Measurements from ENCODE around the gene SAPCD1.

SAPCD1 gene

DNA sequence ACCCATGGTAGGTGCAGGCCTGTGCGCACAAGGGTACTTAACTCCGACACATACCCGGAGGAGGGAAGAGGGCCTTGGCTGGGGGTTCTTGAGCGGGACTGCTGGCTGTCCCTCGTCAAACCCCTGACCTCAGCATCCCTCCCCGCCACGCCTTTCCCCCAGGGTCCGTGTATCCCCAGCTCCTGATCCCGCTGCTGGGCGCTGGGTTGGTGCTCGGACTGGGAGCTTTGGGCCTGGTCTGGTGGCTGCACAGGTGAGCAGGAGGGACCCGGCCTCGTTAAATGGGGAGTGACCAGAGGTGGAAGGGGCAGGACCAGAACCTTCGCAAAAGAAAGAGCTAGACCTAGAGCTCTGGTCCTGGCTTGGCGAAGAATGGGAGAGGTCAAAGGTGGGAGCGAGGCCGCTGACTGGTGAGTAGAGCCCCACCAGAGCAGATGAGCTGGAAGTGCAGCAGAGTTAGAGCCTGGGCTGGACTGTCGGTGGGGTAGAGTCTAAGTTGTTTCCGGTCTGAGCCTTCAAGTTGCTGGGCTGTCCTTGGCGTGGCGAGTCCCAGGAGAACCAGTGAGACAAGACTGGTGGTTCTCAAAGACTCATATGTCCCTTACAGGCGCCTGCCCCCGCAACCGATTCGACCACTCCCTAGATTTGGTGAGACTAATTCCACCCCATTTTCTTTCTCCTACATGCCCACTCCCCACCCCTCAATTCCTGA lies 38.3 kb upstream of the SAPCD1 start:
- ATAC-seq (replicated peaks; ENCODE audit: extremely low read depth, poor library complexity, severe bottlenecking) (no peak), DNase-seq (ENCODE audit: low spot score in 2 of 2) (no peak)
- H3K27me3 Mint-ChIP-seq, result no peaks in the 10 kb centered on the region
- H3K36me3 Mint-ChIP-seq (ENCODE audit: insufficient read depth), result peaks cover 6% of the 10 kb centered on the region
- no peak overlapping the region for H3K4me3 Mint-ChIP-seq
- H3K4me1 Mint-ChIP-seq, result peaks cover 14% of the 10 kb centered on the region
- H3K9me3 Mint-ChIP-seq, result no peaks in the 10 kb centered on the region
- no peak overlapping the region for H3K27ac Mint-ChIP-seq (ENCODE audit: low read depth)

DNA sequence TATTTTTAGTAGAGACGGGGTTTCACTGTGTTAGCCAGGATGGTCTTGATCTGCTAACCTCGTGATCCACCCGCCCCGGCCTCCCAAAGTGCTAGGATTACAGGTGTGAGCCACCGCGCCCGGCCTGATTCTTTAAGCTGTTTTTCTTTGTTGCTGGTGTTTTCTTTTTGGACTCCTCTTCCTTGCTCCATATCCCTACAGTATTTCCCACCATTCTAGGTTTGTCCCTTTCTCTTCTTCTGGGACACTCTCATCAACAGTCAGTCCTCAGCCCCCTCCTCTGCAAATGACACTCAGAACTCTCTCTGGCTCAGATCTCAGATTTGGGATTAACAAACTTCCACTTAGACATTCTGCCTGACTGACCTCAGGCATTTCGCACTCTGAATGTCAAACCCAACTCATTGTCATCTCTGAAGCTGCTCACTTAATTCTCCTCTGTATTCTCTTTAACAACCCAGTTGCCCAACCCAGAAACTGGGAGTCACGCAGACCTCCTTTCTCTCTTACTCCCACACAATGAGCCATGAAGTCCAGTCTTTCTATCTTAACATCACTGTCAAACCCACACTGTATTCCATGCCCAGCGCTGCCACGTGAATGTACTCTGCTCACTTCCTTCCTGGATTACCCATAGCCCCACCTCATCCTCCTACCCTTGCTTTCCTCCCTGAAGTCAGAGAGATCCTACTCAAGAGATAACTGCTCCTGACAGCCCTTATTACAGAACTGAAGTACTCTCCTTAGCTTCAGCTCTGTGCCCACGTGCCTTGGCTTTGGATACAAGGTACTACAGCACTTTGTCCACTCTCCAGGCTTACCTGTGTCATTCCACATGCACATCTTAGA lies 36.7 kb upstream of the SAPCD1 start:
- H3K27me3 Mint-ChIP-seq, result no peaks in the 10 kb centered on the region
- DNase-seq (ENCODE audit: low spot score in 2 of 2) (no peak), ATAC-seq (replicated peaks; ENCODE audit: extremely low read depth, poor library complexity, severe bottlenecking) (no peak)
- peaks cover 11% of the 10 kb centered on the region for H3K36me3 Mint-ChIP-seq (ENCODE audit: insufficient read depth)
- no peak overlapping the region for H3K4me3 Mint-ChIP-seq
- H3K9me3 Mint-ChIP-seq, result no peaks in the 10 kb centered on the region
- no peak overlapping the region for H3K27ac Mint-ChIP-seq (ENCODE audit: low read depth)
- H3K4me1 Mint-ChIP-seq, result peaks cover 29% of the 10 kb centered on the region

DNA sequence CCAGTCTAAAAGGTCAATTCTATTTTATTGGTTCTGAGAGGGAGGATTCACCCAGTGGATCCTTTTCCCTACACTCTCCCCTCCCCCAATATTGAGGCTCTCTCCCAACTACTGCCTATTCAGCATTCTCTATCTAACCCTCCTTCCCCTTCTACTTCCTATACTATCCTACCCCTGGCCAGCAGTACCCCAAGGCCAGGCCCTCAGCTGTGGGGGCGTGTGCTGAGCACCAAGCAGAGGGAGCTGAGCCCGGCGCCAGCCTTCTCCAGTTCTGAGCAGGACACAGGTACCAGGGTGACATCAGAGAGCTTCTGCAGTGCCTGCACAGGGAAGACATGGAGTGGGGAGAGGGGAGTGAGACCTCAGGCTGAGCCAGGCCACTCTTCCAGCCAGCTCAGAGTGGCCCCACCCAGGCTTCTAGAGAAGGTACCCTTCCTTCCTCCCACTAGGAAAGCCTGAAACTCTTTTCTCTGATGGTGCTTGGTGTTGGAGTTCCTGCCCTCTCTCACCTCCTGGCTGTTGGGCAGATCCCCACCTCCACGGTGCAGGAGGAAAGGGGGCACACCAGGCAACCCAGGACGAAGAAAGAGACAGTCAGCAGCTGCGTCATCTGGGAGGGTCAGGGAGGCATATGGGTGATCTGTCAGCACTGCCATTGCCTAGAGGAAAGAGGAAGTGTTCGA lies 35.3 kb upstream of the SAPCD1 start:
- DNase-seq (ENCODE audit: low spot score in 2 of 2) (no peak), ATAC-seq (replicated peaks; ENCODE audit: extremely low read depth, poor library complexity, severe bottlenecking) (no peak)
- peak overlapping the region; percentile 40 for H3K4me3 Mint-ChIP-seq
- H3K36me3 Mint-ChIP-seq (ENCODE audit: insufficient read depth), result peaks cover 26% of the 10 kb centered on the region
- H3K4me1 Mint-ChIP-seq, result peaks cover 34% of the 10 kb centered on the region
- no peaks in the 10 kb centered on the region for H3K9me3 Mint-ChIP-seq
- H3K27ac Mint-ChIP-seq (ENCODE audit: low read depth), result peak overlapping the region; percentile 16
- no peaks in the 10 kb centered on the region for H3K27me3 Mint-ChIP-seq

DNA sequence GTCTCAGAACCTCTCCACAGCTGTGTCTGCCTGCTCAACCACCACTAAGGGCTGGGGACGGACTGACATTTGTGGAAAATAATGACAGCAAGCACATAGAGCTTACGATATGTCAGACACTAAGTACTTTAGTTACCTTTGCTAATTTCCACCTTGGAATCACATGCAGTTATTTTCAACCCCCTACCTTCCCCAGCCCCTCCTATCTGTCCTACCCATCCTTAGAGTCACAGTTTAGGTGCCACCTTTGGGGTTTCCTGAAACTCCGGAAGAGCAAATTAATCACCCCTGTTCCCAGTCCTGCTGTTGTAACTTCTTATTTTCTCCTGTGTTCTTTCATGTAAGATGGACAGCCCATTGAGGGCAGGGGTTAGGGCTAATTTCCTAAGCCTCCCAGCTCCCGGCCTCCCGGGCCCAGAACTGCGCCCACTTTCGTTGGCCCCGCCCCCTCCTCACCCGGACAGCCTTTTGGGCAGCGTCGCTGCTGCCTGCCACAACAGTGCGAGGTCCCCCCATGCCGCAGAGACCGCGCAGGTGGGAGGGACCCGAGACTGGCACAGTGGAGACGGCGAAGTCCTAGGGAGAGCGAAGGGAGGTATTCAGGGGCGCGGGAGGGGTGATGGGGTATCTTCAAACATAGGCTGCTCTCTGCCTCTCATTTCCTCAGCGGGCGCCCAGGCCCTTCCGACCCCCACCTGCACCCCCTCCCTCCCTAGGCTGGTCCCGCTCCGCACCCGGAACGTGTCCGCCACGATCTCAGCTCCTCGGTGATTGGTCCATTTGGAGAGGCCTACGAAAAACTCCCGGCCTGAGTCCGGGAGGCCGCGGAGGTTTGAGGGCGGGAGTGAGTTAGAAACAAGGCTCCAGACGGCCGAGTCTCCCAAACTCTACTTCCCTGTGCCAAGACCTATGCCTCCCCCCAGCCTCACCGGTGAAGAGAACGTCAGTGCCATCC lies 34.5 kb upstream of the SAPCD1 start:
- Mint-ChIP-seq H3K9me3 (no peaks in the 10 kb centered on the region), H3K27me3 (no peaks in the 10 kb centered on the region), H3K4me3 (peak overlapping the region; percentile 93), H3K36me3 (ENCODE audit: insufficient read depth) (peaks cover 34% of the 10 kb centered on the region), H3K27ac (ENCODE audit: low read depth) (peak overlapping the region; percentile 80), H3K4me1 (peaks cover 34% of the 10 kb centered on the region)
- DNase-seq (ENCODE audit: low spot score in 2 of 2), result no peak
- ATAC-seq (replicated peaks; ENCODE audit: extremely low read depth, poor library complexity, severe bottlenecking), result no peak

DNA sequence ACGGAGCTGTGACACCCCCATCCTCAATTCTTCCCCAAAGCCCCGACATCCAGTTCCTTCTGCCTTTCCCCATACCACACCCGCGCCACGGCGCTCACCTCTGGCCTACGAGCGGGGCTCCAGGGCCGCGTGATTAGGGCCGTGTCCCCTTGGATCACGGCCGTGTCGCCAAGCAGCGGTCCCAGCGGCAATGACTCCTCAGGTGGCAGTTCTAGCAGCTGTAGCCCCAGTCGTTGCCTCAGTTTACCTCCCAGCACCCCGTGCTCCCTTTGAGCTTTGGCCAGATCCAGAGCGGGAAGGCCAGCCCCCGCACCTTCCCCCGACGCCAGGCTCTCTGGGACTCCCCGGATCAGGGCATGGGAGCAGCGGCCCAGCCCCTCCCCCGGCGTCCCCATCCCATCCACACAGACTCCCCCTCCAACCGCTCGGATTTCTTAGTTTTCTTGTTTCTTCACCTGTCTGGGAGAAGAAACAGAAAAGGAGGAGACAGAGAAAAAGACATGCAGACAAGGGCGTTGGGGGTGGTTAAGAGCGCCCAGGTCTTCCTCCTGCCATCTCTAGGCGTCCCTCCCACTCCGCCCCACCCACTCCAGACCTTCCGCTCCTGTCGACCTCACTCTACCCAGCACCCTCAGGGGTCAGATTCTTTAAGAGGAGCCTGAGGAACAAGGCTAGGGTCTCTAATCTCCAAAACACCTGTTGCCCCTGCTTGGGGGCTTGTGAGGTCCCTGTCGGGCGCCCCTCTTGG lies 33.5 kb upstream of the SAPCD1 start, which contains the start of gene DDAH2:
Gene DDAH2 (minus strand): TSS at position 533 of the 748 bp plus-strand sequence. CDS start 138 bp downstream, at position 395.
- DNase-seq (ENCODE audit: low spot score in 2 of 2), result no peak
- Mint-ChIP-seq H3K9me3 (no peaks in the 10 kb centered on the region), H3K4me1 (peaks cover 44% of the 10 kb centered on the region), H3K4me3 (peak within 1 kb of the TSS; percentile 93), H3K27ac (ENCODE audit: low read depth) (peak within 1 kb of the TSS; percentile 80), H3K27me3 (no peaks in the 10 kb centered on the region), H3K36me3 (ENCODE audit: insufficient read depth) (peaks cover 43% of the 10 kb centered on the region)
- peak; percentile 21 for ATAC-seq (replicated peaks; ENCODE audit: extremely low read depth, poor library complexity, severe bottlenecking)

DNA sequence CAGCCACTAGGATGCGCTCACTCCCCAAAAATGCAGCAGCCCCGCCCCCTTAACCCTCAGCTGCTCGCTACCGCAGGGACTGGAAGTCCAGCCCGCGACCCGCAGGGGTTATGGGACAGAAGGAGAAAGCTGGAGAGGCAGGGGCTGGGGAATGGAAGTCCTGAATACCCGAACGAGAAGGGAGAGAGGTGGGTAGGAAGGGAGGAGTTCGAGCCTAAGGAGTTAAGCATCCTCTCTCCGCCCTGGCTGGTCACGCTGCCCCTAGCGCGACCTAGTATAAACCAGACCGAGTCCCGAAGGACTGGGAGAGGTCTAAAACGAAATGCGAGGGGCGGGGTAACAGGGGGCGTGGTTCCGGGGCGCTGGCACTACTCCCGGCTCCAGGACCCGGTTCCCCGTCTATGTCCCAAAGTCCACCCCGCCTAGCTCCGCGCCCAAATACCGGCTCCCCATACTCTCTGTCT lies 32.9 kb upstream of the SAPCD1 start:
- Mint-ChIP-seq H3K4me1 (peaks cover 50% of the 10 kb centered on the region), H3K27me3 (no peaks in the 10 kb centered on the region), H3K9me3 (no peaks in the 10 kb centered on the region), H3K27ac (ENCODE audit: low read depth) (peak overlapping the region; percentile 80), H3K36me3 (ENCODE audit: insufficient read depth) (peaks cover 47% of the 10 kb centered on the region), H3K4me3 (peak overlapping the region; percentile 93)
- DNase-seq (ENCODE audit: low spot score in 2 of 2) (peak; percentile 65 to 66), ATAC-seq (replicated peaks; ENCODE audit: extremely low read depth, poor library complexity, severe bottlenecking) (peak; percentile 81)

DNA sequence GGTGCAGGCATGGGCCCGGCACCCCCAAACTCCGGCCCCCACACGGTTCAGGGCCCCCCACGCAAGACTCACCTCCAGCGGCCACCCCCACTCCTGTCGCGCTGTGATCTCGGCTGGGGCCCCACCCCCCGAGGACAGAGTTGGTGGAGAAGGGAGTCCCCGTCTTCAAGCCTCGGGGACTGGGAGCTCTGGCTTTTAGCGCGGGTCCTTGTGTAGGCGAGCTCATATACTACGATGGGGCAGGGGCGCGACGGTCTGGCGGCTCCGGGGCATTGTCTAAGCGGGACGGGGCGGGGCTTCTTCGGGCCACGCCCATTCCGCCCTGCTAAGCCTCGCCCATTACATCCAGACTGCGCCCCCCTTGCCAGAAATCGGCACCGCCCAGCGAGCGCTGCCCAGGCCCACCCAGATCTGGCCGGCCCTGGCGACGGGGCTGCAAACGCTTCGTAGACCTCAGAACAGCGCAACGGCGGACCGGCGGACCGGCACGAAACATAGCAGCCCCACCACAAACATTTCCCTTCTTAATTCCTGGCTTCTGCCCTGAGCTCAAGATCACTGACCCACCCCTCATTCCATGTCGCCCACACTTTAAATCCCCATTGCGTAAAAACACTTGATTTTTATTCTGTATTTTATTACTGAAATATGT lies 32.4 kb upstream of the SAPCD1 start:
- Mint-ChIP-seq H3K4me3 (peak overlapping the region; percentile 93), H3K27me3 (no peaks in the 10 kb centered on the region), H3K36me3 (ENCODE audit: insufficient read depth) (peaks cover 52% of the 10 kb centered on the region), H3K9me3 (no peaks in the 10 kb centered on the region), H3K27ac (ENCODE audit: low read depth) (peak overlapping the region; percentile 30), H3K4me1 (peaks cover 55% of the 10 kb centered on the region)
- peak; percentile 44 for ATAC-seq (replicated peaks; ENCODE audit: extremely low read depth, poor library complexity, severe bottlenecking)
- DNase-seq (ENCODE audit: low spot score in 2 of 2), result peak; percentile 46 to 51

DNA sequence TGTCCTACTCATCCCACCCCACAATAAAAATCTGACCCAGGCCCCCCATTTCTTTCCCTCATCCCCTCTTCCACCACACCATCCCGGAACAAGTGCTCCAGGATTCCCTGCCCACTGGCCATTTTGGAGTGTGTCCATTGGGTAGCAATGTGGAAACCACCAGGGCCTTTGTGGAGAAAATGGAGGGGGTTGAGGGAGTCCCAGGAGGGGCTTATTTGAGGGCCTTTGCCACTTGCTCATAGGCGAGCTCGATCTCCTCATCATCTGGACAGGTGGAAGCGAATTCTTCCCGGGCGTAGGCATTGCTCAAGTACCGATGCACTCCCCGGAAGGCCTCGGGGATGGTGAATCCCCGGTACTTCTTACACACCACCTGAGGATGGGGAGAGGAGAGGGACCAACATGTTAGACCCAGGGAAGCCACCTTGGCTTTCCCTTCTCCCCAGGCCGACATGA lies 31.8 kb upstream of the SAPCD1 start:
- Mint-ChIP-seq H3K4me1 (peaks cover 59% of the 10 kb centered on the region), H3K4me3 (peak overlapping the region; percentile 93), H3K9me3 (no peaks in the 10 kb centered on the region), H3K36me3 (ENCODE audit: insufficient read depth) (peaks cover 56% of the 10 kb centered on the region), H3K27ac (ENCODE audit: low read depth) (peak overlapping the region; percentile 30), H3K27me3 (no peaks in the 10 kb centered on the region)
- no peak for DNase-seq (ENCODE audit: low spot score in 2 of 2)
- no peak for ATAC-seq (replicated peaks; ENCODE audit: extremely low read depth, poor library complexity, severe bottlenecking)

DNA sequence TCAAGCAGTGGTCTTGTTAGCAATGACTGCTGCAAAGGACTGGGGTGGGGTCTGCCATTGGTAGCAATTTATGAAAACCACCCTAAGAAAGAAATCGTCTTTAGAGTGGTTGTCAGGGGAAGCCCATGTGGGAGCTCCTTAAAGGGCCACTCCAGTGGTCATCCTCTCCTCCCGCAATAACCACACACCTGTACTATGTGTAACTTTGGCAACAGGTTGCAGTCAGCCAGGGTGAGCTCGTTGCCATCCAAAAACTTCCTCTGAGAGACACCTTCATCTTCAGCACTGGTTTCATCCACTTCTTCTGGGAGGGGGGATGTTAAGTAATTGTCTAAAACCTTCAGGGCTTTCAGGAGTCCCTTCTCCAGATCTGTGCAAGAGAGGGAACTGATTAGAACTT lies 30.4 kb upstream of the SAPCD1 start:
- DNase-seq (ENCODE audit: low spot score in 2 of 2) (no peak), ATAC-seq (replicated peaks; ENCODE audit: extremely low read depth, poor library complexity, severe bottlenecking) (no peak)
- no peak overlapping the region for H3K4me3 Mint-ChIP-seq
- H3K4me1 Mint-ChIP-seq, result peaks cover 67% of the 10 kb centered on the region
- no peaks in the 10 kb centered on the region for H3K27me3 Mint-ChIP-seq
- peaks cover 57% of the 10 kb centered on the region for H3K36me3 Mint-ChIP-seq (ENCODE audit: insufficient read depth)
- peak overlapping the region; percentile 22 for H3K27ac Mint-ChIP-seq (ENCODE audit: low read depth)
- H3K9me3 Mint-ChIP-seq, result no peaks in the 10 kb centered on the region

DNA sequence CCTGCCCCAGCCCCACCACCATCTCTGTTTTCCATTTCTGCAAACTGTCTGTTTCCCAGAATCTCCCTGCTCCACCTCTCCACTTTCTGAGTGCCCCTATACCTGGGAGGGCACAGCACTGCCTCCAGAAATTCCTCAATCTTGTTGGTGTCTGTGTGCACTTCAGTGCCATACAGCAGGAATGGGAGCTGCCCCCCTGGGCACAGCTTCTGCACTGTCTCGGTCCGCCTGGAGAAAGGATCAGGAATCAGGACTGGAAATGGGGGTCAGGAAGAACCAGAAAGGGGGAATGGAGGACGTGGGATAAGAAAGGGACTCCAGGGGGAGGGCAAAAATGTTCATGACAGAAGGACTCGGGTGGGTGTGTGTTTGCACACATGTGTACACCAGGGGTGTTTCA lies 28.7 kb upstream of the SAPCD1 start:
- Mint-ChIP-seq H3K4me1 (peaks cover 81% of the 10 kb centered on the region), H3K27me3 (no peaks in the 10 kb centered on the region), H3K9me3 (no peaks in the 10 kb centered on the region), H3K36me3 (ENCODE audit: insufficient read depth) (peaks cover 64% of the 10 kb centered on the region), H3K27ac (ENCODE audit: low read depth) (peak overlapping the region; percentile 92), H3K4me3 (peak overlapping the region; percentile 96)
- ATAC-seq (replicated peaks; ENCODE audit: extremely low read depth, poor library complexity, severe bottlenecking) (no peak), DNase-seq (ENCODE audit: low spot score in 2 of 2) (no peak)
